T-helper 2 cell treated with Interferon-gamma antibody and Interleukin-4, amounts not matched to agents 100 ng/mL and 5 ng/mL, for 36 hours (primary cell): Measurements from ENCODE around the gene CDK6. TPM values are rescaled to one million over a fixed set of nuclear protein-coding genes. Genes with fewer than 3 reads are reported as not detected.

Experiments used
- intact Hi-C: fragments of 100-400 bp; cut with micrococcal nuclease; formaldehyde crosslinking; loops from one replicate; pipeline ENCODE4 v1.15.1; 2023
- total RNA-seq: library from RNA; stranded (reverse); gene quantifications from 2 replicates; pipeline ENCODE4 v1.2.3, GENCODE V29; 2022

The CDK6 gene
- total RNA-seq, 1 donor from 2014 or later: 136 TPM

DNA sequence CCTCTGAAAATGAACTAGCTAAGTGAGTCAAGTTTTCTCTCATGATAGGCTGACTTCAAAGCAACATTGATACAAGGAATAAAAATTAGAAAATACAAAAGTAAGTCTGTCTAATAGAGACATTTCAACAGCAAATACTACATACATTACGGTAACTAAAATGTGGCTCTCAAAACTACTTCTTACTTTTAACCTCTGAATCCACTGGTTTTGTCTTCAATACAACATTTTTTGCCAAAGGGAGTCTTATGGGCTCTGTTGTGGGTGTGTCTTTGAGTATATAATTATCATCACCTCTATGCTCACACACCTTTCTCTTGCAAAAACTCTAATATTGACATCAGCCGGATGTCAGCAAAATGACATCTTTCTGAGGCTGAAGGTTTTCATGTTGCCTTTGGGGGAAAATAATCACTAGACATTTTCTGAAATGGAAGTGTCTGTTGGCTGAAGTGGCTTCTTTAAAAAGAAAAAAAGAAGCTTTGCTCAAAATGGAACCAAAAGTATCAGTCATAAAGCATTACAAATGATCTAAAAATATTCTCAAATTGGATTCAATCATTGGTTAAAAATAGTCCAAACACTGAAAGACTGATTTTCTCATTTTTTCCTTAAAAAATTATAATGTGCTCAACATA lies 204.4 kb downstream of the CDK6 start:
- intact Hi-C loops: loop anchor here (2.0 to 5.0 kb wide), 2 partner anchors 53 to 485 kb away; partner anchors contain the start of gene SAMD9

- intact Hi-C loops: loop anchor here (5.0 kb wide), 1 partner anchor 486 kb away; the partner anchor contains the start of gene SAMD9
Observed at GRCh38 chr7:92631067-92631849, 205.1 kb downstream of the CDK6 start.

DNA sequence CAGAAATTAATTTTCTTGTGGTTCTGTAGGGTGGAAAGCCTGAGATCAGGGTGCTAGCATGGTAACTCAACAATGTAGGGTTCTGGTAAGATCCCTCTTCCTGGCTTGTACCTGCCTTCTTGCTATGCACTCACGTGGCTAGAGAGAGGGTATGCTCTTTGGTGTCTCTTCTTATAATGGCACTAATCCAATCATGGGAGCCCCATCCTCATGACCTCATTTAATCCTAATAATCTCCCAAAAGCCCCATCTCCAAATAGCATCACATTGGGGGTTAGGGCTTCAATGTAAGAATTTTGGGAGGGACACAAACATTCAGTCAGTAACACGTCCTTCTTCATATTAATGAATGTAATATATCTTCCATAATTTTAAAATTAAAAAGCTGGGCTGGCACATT lies 206.6 kb downstream of the CDK6 start:
- intact Hi-C loops: loop anchor here (5.0 kb wide), 1 partner anchor 488 kb away; the partner anchor contains the start of gene SAMD9

DNA sequence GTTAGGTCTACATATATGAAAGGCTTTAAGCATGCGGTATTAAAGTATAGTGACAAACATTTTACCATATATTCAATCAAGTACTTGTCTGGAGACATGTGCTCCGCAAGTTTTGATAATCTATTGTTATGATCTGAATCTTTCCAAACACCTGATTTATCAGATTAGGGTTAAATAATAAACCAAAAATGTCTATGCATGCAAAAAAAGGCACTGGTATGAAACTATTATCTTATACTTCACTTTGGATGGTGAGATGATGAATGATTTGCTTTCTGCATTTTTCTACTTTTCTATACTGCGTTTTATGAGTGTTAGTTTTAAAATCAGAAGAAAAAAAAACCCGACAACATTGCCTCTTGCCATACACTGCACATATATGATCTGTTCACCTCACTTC lies 208.4 kb downstream of the CDK6 start:
- intact Hi-C loops: no loop called here

- intact Hi-C loops: loop anchor here (1.0 kb wide), 1 partner anchor 59 kb away; no protein-coding TSS in a partner anchor
Observed at GRCh38 chr7:92626281-92626809, 210.0 kb downstream of the CDK6 start.

DNA sequence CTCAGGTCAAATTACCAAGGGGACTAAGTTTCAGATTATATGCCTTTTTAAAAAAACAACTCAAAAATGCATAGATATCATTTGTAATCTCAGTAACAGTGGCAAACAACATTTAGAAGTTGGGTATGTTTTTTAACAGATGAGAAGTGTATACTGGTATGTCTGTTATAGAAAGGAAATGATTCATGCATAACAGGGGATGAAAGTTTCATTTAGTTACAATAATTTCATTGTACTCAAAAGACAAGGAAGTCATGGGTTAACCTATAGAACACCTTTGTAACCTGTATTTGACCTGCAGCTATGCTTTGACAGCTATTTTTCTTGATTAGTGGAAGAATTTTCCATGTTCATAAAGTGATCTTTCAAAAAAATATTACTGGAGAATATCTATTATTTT lies 210.8 kb downstream of the CDK6 start:
- intact Hi-C loops: loop anchor here (1.0 to 2.0 kb wide), 3 partner anchors 8 to 60 kb away; no protein-coding TSS in a partner anchor

DNA sequence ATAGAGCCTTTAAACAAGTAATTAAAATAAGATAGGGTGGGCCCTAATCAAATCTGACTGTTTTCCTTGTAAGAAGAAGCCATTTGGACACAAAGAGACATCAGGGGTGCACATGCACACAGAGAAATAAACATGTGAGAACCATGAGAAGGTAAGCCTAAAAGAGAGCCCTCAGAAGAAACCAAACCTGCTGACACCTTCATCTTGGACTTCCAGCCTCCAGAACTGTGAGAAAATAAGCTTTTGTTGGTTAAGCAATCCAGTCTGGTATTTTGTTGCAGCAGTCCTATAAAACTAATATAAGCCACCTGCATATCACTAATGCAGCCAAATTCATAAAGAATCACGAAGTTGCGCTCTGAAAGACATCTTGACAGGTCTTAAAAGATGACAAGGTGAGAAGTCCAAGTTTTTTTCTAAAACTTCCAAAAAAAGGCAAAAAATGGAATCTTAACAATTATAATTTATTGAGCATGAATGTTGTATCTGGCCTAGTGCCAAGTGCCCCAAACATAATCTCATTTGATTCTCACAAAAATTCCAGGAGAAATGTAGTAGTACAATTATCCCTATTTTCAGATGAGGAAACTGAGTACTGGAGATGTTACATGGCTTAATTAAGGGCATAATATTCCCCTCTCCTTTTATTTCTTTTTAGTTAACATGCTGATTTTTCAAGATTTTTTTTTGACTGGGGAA lies 211.9 kb downstream of the CDK6 start:
- intact Hi-C loops: loop anchor here (2.0 to 5.0 kb wide), 3 partner anchors 14 to 278 kb away; no protein-coding TSS in a partner anchor

GRCh38 chr7:92623544-92623943 lies 212.8 kb downstream of the CDK6 start:
- intact Hi-C loops: loop anchor here (5.0 kb wide), 2 partner anchors 109 to 279 kb away; no protein-coding TSS in a partner anchor

DNA sequence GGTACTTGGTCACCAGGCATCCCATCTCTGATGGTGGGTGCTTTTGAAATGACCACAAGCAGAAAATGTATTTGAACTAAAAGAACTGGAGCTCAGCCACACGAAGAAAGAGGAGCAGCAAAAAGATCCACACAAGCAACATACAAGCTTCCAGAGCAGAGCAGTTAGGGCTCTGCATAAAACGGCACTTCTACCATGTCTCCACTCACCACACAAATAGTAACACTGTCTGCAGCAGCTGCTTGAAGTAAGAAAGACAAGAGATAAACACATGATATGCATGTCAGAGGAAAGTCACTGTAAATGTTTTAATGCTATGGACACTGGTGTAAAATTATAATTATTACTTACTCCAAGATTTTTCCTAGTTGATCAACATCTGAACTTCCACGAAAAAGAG lies 213.7 kb downstream of the CDK6 start:
- intact Hi-C loops: loop anchor here (5.0 kb wide), 2 partner anchors 110 to 280 kb away; no protein-coding TSS in a partner anchor

DNA sequence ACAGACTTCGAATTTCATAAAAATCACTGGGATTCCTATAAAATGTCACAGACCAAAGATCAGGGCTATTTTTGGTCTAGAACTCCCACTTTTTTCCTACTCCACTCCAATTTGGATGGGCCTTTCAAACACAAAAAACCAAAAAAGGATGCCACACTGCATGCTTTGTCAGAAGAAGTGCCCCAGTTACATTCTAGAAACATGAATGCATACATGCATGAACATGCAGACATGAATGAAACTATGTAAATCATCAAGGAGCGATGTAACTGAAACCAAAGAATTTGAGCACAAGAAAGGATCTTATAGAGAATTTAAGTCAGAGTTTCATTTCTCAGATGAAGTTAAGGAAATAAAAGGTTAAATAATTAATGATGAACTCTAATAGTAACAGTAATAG lies 214.3 kb downstream of the CDK6 start:
- intact Hi-C loops: loop anchor here (5.0 kb wide), 2 partner anchors 110 to 280 kb away; no protein-coding TSS in a partner anchor

GRCh38 chr7:92621561-92622023 lies 214.8 kb downstream of the CDK6 start:
- intact Hi-C loops: loop anchor here (1.0 to 5.0 kb wide), 9 partner anchors 43 to 606 kb away; no protein-coding TSS in a partner anchor

GRCh38 chr7:92621026-92621540 lies 215.3 kb downstream of the CDK6 start:
- intact Hi-C loops: loop anchor here (1.0 to 5.0 kb wide), 9 partner anchors 44 to 606 kb away; no protein-coding TSS in a partner anchor

DNA sequence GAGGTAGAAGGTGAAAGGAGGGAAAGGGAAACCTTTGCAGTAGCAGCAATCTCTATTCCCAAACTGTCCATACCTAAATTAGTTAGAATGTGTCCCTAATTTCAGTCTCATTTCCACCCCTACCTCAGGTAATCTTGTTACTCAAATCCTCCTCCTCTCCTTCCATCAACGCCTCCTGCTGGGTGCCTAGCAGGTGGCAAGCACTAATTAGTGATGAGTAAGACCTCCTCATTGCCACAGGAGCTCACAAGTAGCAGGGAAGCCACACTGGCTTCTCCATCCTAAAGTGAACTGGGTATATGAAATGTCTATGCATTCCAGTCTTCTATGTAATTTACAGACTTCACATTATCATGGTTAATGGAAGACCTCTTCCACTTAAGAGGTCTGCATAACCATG lies 220.5 kb downstream of the CDK6 start:
- intact Hi-C loops: no loop called here

- intact Hi-C loops: loop anchor here (5.0 kb wide), 1 partner anchor 87 kb away; the partner anchor contains the start of genes PEX1 and RBM48
Observed at GRCh38 chr7:92614660-92615174, 221.7 kb downstream of the CDK6 start.

DNA sequence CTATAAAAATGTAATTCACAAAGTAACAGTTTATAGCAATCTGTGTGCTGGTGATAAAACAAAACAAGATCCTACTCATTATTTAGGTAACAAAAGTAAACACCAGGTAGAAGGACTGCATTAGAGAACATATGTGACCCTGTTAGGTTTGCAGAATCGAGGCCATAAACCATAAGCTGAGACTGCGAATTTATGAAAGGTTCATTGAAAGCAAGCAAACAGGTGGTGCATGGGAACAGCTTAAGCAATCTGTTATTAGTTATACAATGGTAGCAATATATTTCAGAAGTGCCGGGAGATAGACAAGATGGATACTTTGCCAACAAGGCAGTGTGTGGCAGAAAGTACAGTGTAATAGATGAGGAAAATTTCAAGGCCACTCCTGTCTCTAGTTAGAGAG lies 222.7 kb downstream of the CDK6 start:
- intact Hi-C loops: loop anchor here (5.0 kb wide), 1 partner anchor 86 kb away; the partner anchor contains the start of genes PEX1 and RBM48

DNA sequence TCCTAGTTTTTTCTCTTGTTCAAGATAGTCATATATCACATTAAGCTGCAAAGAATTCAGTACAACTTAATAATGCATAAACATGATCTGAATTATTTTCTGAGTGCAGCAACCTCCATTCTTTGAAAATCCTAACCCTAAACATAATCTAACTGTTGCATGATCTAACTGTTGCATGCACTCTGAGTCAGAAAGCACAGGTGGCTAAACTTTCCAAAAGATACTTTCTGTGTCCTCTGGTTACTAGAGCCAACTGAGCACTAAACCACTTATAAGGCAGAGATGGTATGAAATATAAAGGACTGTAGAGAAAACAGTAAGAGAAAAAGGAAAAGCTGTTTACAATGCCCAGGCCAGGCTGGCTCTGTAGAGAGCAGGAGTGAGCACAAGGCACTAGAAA lies 223.2 kb downstream of the CDK6 start:
- intact Hi-C loops: loop anchor here (5.0 kb wide), 1 partner anchor 86 kb away; the partner anchor contains the start of genes PEX1 and RBM48

DNA sequence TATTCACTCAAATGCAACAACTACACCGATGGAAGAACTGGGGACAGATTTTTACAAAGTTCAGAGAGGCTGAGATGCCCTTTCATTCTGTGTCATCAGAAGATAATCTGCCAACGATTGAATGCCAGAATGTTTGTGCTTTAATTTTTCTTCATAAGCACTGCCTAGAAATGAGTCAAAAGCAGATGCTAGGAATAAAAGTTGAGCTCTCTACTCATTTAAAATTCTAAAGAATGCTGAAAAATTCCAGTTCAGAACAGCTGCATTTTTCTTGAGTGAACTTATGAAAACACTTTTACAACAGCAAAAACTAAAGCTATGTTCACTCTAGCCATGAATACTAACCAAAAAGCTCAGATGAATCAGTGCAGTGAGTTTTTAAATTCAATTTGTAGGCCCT lies 223.9 kb downstream of the CDK6 start:
- intact Hi-C loops: loop anchor here (5.0 kb wide), 1 partner anchor 85 kb away; the partner anchor contains the start of genes PEX1 and RBM48

GRCh38 chr7:92611735-92612134 lies 224.6 kb downstream of the CDK6 start:
- intact Hi-C loops: loop anchor here (5.0 kb wide), 1 partner anchor 84 kb away; the partner anchor contains the start of genes PEX1 and RBM48

GRCh38 chr7:92609921-92610518 lies 226.4 kb downstream of the CDK6 start:
- intact Hi-C loops: loop anchor here (1.0 to 5.0 kb wide), 2 partner anchors 20 to 83 kb away; partner anchors contain the start of genes FAM133B, PEX1 and RBM48
